Astrocyte (in vitro differentiated cells and primary cell): ENCODE measurements around the gene AQP11.

Source experiments
- EZH2 ChIP-seq: IDR thresholded peaks from 2 replicates; pipeline ENCODE4 v1.6.1; 2012; ENCODE audit warnings: mild to moderate bottlenecking, low read length, inconsistent platforms; ENCODE audit not compliant: insufficient read depth
- TF ChIP-seq, protein P1 (sequence below): IDR thresholded peaks from 2 replicates; pipeline ENCODE4 v1.5.1; 2011; ENCODE audit warnings: low read depth, mild to moderate bottlenecking, inconsistent platforms, low read length, moderate library complexity; ENCODE audit not compliant: insufficient read depth

DNA sequence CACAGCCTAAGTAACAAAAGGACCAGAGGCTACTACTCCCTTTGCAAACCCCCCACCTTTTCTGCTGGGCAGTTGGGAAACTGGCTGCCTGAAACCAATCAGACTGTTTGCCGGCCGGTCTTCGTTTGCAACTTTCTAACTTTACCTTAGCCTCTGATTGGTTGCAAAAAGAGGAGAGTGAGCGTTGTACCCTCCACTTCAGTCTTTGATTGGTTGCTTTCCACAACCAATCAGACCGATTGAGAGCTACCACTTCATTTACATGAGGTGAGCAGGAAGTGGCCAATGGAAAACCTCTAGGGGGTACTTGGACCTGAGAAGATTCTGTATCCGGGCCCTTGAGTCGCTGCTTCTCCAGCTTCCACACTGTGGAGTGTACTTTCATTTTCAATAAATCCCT, 66.6 kb downstream of the AQP11 start:
- TF ChIP-seq, protein P1, sequence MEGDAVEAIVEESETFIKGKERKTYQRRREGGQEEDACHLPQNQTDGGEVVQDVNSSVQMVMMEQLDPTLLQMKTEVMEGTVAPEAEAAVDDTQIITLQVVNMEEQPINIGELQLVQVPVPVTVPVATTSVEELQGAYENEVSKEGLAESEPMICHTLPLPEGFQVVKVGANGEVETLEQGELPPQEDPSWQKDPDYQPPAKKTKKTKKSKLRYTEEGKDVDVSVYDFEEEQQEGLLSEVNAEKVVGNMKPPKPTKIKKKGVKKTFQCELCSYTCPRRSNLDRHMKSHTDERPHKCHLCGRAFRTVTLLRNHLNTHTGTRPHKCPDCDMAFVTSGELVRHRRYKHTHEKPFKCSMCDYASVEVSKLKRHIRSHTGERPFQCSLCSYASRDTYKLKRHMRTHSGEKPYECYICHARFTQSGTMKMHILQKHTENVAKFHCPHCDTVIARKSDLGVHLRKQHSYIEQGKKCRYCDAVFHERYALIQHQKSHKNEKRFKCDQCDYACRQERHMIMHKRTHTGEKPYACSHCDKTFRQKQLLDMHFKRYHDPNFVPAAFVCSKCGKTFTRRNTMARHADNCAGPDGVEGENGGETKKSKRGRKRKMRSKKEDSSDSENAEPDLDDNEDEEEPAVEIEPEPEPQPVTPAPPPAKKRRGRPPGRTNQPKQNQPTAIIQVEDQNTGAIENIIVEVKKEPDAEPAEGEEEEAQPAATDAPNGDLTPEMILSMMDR: no peak
- no peak for TF ChIP-seq EZH2
